NB4 (cell line): ENCODE data around the gene IRF9.

Source experiments
- POLR2A ChIP-seq: IDR thresholded peaks from 2 replicates; pipeline ENCODE4 v1.6.1; 2011; ENCODE audit warnings: mild to moderate bottlenecking; ENCODE audit not compliant: insufficient read length; ENCODE audit errors: extremely low read depth
- TF ChIP-seq, protein P1 (sequence below): IDR thresholded peaks from one replicate; pipeline ENCODE4 v1.5.1; 2012; ENCODE audit warnings: low read depth, low read length
- TF ChIP-seq, protein P2 (sequence below): IDR thresholded peaks from 2 replicates; pipeline ENCODE4 v1.6.1; 2011; ENCODE audit warnings: low read depth, low read length

DNA sequence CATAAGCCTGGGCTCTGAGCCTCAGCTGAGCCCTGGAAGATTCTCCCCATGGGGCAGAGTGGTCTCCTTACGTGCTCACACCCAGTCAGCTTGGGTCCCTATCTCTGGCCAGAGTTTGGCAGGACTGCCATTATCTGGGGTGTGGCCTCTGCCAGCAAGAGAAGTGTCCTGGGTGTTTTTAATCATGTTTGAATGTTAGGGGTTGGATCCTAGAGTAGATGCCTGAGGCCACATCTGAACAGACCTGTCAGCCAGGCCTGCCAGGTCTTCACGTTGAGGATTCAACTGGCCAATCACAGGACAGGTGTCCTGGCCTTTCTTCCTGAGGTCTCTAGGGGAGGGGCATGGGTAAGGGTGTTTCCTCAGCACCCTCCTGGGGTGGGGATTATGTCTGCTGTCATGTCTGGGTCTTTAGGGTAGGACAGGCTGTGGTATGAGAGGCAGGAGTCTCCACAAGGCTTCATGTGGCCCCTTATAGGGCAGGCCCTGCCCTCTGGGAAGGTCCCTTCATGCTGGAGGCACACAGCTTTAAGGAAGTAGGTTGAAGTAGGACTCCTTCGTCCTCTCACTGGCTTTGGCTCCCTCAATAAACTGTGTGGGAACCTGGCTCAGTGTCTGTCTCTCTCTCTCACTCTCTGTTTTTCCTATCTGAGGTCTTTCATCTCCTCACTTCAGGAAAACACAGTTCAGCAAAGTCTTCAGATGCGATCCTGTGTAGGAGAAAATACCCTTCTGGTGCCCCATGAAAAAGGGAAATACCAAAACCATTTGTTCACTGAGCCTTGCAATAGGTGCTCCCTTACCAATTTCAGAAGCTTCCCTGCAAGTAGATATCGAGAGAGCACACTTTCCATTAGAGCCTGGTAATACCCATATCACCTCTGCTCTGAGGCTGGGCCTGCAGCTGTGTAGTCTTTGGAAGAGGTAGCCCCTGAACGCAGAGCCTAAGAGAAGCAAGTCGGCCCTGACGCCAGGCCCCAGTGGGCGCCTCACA is 37.3 kb upstream of the IRF9 start:
- no peak for TF ChIP-seq POLR2A
- TF ChIP-seq, protein P1, sequence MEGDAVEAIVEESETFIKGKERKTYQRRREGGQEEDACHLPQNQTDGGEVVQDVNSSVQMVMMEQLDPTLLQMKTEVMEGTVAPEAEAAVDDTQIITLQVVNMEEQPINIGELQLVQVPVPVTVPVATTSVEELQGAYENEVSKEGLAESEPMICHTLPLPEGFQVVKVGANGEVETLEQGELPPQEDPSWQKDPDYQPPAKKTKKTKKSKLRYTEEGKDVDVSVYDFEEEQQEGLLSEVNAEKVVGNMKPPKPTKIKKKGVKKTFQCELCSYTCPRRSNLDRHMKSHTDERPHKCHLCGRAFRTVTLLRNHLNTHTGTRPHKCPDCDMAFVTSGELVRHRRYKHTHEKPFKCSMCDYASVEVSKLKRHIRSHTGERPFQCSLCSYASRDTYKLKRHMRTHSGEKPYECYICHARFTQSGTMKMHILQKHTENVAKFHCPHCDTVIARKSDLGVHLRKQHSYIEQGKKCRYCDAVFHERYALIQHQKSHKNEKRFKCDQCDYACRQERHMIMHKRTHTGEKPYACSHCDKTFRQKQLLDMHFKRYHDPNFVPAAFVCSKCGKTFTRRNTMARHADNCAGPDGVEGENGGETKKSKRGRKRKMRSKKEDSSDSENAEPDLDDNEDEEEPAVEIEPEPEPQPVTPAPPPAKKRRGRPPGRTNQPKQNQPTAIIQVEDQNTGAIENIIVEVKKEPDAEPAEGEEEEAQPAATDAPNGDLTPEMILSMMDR = no peak
- TF ChIP-seq, protein P2, sequence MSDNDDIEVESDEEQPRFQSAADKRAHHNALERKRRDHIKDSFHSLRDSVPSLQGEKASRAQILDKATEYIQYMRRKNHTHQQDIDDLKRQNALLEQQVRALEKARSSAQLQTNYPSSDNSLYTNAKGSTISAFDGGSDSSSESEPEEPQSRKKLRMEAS = no peak
